ENCODE measurements around the gene UTRN. TPM values are rescaled to one million over a fixed set of nuclear protein-coding genes. Genes with fewer than 3 reads are reported as not detected.

UTRN gene
- 36.7 and 45.1 TPM in 2 replicates for total RNA-seq

DNA sequence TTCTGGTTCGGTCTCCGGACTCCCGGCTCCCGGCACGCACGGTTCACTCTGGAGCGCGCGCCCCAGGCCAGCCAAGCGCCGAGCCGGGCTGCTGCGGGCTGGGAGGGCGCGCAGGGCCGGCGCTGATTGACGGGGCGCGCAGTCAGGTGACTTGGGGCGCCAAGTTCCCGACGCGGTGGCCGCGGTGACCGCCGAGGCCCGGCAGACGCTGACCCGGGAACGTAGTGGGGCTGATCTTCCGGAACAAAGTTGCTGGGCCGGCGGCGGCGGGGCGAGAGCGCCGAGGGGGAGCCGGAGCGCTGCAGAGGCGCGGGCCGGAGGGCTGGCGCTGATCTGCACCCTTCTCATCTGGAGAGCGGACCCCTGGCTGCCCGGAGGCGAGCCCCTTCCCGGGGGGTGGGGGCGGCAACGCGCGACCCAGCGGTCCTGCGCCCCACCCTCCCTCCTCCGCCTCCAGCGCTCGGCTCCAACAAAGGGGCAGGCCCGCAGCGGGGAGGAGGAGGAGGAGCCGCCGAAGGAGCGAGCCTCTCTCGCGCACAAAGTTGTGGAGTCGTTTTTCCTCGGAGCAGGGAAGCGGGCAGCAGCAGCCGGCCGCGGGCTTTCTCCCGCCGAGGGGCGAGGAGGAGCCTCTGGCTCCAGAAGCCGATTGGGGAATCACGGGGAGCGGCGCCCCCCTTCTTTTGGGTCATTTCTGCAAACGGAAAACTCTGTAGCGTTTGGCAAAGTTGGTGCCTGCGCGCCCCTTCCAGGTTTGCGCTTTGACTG lies at the start of gene UTRN:
UTRN (plus strand) TSS at position 553 of the 765 bp plus-strand sequence. CDS start 6,494 bp downstream, outside the sequence.
- Mint-ChIP-seq H3K9me3 (no peaks in the 10 kb centered on the region), H3K27ac (peak within 1 kb of the TSS; percentile 88), H3K4me3 (peak within 1 kb of the TSS; percentile 91), H3K36me3 (ENCODE audit: low read depth) (no peaks in the 10 kb centered on the region), H3K27me3 (peaks cover 39% of the 10 kb centered on the region), H3K4me1 (peaks cover 16% of the 10 kb centered on the region)
- intact Hi-C loops (cut with micrococcal nuclease), result loop anchor here (1.0 to 5.0 kb wide), 7 partner anchors 26 to 197 kb away; partner anchors contain the start of gene SF3B5
- DNase-seq, result peak; percentile 84

DNA sequence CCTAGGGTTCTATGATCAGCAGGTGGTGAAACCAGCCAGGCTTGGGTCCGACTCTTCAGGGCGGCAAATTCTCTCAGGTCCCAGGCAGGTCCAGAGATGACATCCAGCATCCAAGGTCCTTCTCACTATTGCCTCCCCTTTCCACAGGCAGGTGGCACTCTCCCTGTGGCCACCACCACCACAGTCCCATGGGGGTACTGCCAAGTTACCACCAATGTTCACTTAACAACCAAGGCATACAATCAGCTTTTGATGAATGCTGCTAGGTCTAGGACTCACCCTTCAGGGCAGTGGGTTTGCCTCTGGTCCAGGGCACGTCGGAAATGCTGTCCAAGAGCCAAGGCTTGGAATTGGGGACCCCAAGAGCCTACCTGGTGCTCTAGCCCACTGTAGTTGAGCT lies 40.4 kb upstream of the UTRN start:
- peaks cover 31% of the 10 kb centered on the region for H3K27me3 Mint-ChIP-seq
- no peak overlapping the region for H3K27ac Mint-ChIP-seq
- intact Hi-C loops (cut with micrococcal nuclease), result no loop called here
- H3K4me3 Mint-ChIP-seq, result no peak overlapping the region
- no peak for DNase-seq
- H3K4me1 Mint-ChIP-seq, result peaks cover 14% of the 10 kb centered on the region
- peaks cover 16% of the 10 kb centered on the region for H3K9me3 Mint-ChIP-seq
- H3K36me3 Mint-ChIP-seq (ENCODE audit: low read depth), result no peaks in the 10 kb centered on the region

DNA sequence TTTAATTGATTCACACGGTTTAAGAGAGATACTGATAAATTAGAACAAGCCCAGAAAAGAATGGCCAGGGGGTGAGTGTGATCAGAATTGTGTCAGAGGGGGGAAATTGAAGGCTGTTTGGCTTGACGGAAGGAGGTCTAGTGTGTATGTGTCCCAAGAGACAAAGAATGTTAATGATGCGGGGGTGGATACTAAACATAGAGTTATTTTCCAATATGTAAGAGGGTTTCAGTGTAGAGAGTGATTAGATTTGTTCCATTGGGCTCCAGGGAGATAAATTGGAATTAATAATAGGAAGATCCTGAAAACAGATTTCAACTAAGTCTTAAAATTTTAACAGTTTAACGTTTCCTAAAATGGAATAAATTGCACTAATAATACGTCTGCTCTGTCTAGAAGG lies 38.1 kb upstream of the UTRN start:
- Mint-ChIP-seq H3K27ac (no peak overlapping the region), H3K4me1 (peaks cover 14% of the 10 kb centered on the region), H3K36me3 (ENCODE audit: low read depth) (no peaks in the 10 kb centered on the region), H3K9me3 (peaks cover 16% of the 10 kb centered on the region), H3K4me3 (no peak overlapping the region), H3K27me3 (peaks cover 19% of the 10 kb centered on the region)
- intact Hi-C loops (cut with micrococcal nuclease), result no loop called here
- DNase-seq, result no peak

DNA sequence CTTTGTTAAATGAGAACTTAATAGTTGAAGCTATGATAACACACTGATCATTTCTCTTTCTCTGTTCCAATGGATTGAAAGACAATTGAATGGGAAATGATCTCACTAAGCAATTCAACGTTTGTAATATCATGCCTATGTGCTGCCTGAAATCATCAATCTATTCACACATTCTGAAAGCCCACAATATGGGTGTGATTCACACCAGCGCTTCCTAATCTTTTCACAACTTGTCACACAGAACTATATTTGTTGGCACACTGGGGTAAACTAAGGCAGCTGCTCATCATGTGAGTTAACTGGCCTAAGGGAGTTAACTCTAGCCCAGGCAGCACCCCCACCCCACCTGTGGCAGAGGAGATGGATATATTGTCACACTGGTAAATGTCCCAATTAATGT lies 37.1 kb upstream of the UTRN start:
- H3K9me3 Mint-ChIP-seq, result peaks cover 16% of the 10 kb centered on the region
- H3K36me3 Mint-ChIP-seq (ENCODE audit: low read depth), result no peaks in the 10 kb centered on the region
- no peak overlapping the region for H3K4me3 Mint-ChIP-seq
- DNase-seq, result no peak
- peaks cover 10% of the 10 kb centered on the region for H3K27me3 Mint-ChIP-seq
- intact Hi-C loops (cut with micrococcal nuclease), result loop anchor here (1.0 to 2.0 kb wide), 3 partner anchors 38 to 117 kb away; no protein-coding TSS in a partner anchor
- peak overlapping the region; percentile 80 for H3K27ac Mint-ChIP-seq
- peaks cover 14% of the 10 kb centered on the region for H3K4me1 Mint-ChIP-seq

DNA sequence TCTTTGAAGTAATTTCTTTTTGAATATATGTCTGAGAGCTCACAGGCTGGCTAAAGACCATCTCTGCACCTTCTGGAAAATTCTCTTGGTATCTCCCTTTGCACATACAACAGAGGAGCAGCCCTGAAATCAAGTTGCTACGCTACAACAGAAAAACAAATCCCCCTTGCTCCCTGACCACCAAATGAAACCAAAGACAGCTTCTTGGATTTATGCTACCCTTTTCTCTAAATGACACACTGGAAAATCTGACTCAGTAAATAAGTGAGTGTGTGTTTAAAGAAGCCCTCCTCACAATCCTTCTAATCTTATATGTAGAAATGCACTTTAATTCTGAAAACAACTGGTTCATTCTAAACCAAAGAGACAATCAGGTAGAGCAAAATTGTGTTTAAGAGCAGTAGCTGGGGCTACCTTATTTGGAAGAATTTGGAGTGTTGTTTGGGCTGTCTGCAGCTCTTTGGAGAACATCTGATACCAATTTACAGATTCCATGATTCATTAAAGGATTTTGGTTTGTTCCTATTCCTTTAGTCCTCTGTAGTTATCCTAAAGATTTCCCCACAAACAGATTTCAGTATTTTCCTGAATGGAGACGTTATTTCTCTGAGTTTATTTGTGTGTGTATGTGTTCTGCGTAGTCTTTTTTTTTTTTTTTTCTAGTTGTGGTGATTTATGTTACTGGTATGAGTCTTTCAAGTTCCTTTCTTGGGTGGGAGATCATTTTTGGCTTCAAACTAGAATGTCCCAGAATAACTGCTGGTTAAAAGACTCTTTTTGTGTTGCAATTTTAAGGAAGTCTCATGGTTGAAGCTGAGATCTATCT lies 36.4 kb upstream of the UTRN start:
- no peak overlapping the region for H3K4me3 Mint-ChIP-seq
- peaks cover 6% of the 10 kb centered on the region for H3K27me3 Mint-ChIP-seq
- peaks cover 14% of the 10 kb centered on the region for H3K4me1 Mint-ChIP-seq
- H3K36me3 Mint-ChIP-seq (ENCODE audit: low read depth), result no peaks in the 10 kb centered on the region
- intact Hi-C loops (cut with micrococcal nuclease), result loop anchor here (1.0 to 2.0 kb wide), 3 partner anchors 38 to 117 kb away; no protein-coding TSS in a partner anchor
- DNase-seq, result peak; percentile 60
- H3K27ac Mint-ChIP-seq, result peak overlapping the region; percentile 58
- peaks cover 14% of the 10 kb centered on the region for H3K9me3 Mint-ChIP-seq

DNA sequence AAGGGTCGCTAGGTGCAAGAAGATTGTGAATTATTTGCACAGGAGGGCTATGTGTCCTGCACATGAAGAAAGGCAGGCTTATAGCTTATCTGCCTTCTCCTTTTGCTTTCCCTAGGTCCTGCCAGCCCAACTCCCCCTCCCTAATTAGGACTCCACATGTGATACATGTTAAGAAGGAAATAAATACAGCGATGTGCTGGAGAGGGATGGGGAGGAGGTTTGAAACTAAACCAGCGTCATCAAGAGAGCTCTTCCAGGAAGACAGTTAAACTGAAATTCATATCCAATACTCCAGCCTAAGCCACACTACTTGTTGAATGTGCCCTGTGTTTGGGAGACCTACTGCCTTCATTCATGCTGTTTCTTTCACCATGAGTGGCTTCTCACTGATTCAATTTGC lies 34.9 kb upstream of the UTRN start:
- no peaks in the 10 kb centered on the region for H3K36me3 Mint-ChIP-seq (ENCODE audit: low read depth)
- peaks cover 14% of the 10 kb centered on the region for H3K4me1 Mint-ChIP-seq
- H3K9me3 Mint-ChIP-seq, result peaks cover 17% of the 10 kb centered on the region
- no peak overlapping the region for H3K27ac Mint-ChIP-seq
- peaks cover 9% of the 10 kb centered on the region for H3K27me3 Mint-ChIP-seq
- DNase-seq, result no peak
- no peak overlapping the region for H3K4me3 Mint-ChIP-seq
- intact Hi-C loops (cut with micrococcal nuclease), result no loop called here

DNA sequence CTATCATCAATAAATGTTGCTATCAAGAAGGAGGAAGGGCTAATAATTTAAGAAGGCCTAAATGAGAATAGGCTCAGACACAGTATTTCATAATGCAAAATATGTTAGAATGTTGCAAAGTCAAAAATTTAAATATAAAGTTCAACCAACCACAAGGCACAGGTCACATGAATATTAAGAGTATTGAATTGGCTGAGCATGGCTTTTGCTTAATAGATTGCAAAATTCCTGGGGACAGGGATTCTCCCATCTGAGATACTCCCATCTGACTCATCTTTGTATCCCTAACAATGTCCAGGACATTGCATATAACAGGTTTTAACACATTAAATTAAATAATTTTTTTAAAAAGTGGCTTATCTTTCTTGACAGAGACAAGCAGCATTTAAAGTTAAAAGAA lies 32.9 kb upstream of the UTRN start:
- Mint-ChIP-seq H3K36me3 (ENCODE audit: low read depth) (no peaks in the 10 kb centered on the region), H3K27me3 (peaks cover 8% of the 10 kb centered on the region), H3K27ac (no peak overlapping the region), H3K4me1 (peaks cover 12% of the 10 kb centered on the region), H3K4me3 (no peak overlapping the region), H3K9me3 (peaks cover 4% of the 10 kb centered on the region)
- no peak for DNase-seq
- intact Hi-C loops (cut with micrococcal nuclease), result no loop called here

DNA sequence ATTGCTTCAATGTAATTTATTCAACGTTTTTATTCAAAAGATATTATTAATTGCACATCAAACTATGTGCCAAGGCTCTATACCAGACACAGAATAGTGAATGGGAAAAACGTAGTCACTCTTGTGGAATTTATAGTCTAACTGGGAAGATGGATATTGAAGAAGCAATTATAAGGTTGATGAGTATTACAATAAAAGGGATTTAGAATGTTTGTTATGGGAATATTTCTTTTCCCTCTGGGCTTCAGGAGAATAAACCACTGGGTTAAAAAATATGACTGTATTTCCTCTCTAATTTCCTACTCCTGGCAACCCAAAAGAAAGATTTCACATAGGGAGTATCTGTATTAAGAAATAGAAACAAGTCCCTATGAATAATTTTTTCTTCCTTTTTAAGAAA lies 25.1 kb upstream of the UTRN start:
- DNase-seq, result no peak
- Mint-ChIP-seq H3K27me3 (peaks cover 9% of the 10 kb centered on the region), H3K4me1 (no peaks in the 10 kb centered on the region), H3K4me3 (no peak overlapping the region), H3K9me3 (peaks cover 6% of the 10 kb centered on the region), H3K27ac (no peak overlapping the region), H3K36me3 (ENCODE audit: low read depth) (no peaks in the 10 kb centered on the region)
- intact Hi-C loops (cut with micrococcal nuclease), result no loop called here

DNA sequence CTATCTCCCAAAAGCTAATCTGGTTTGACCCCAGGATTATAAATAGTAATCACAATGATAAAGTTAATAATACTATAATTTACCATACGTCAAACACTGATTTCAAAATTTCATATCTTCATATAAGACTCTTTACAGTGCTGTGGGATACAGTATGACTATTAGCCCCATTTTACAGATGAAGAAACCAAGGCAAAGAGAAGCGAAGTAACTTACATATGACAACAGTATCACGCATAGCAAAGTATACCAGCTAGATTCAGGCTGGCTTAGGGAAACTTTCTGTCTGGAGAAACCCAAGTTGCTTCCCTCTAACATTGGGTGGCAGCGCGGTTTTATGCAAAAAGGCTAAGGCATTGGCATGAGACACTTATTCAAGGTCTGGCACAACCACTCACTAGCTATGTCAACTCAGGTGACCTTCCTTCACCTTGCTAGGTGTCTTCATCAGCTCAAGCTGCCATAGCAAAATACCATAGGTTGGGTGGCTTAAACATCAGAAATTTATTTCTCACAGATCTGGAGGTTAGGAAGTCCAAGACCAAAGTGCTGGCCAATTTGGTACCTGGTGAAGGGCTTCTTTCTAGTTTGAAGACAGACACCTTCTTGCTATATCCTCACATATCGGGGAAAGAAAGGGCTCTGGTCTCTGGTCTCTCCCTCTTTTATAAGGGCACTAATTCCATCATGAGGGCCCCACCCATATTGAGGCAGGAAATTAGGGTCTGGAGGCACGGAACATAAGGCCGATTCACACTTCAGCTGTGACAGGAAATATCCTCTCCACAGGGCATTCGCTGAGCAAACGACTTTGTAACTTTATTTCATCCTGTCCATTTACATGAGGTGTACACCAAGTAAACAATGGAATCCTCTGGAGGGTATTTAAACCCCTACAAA lies 22.4 kb upstream of the UTRN start:
- H3K9me3 Mint-ChIP-seq, result peaks cover 1% of the 10 kb centered on the region
- H3K27me3 Mint-ChIP-seq, result peaks cover 4% of the 10 kb centered on the region
- DNase-seq, result peak; percentile 71
- H3K4me3 Mint-ChIP-seq, result no peak overlapping the region
- no peaks in the 10 kb centered on the region for H3K36me3 Mint-ChIP-seq (ENCODE audit: low read depth)
- intact Hi-C loops (cut with micrococcal nuclease), result loop anchor here (1.0 kb wide), 1 partner anchor 220 kb away; no protein-coding TSS in a partner anchor
- no peak overlapping the region for H3K27ac Mint-ChIP-seq
- H3K4me1 Mint-ChIP-seq, result no peaks in the 10 kb centered on the region

DNA sequence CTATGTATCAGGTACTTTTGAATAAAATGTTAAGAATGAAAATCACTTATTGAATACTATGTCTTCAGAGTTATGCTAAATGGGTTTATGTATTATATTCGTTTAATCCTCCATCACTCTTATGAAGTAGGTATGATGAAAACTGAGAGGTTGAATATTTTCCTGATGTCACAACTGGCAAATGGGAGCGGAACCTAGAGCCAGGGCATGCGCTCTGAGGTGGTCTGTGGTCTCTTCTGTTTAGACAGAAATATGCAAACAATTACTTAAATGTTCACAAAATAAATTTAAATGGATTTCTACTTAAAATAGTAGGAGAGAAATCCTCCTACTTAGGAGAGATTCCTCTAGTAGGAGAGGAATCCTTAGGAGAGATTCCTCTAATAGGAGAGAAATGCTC lies 21.3 kb upstream of the UTRN start:
- Mint-ChIP-seq H3K4me1 (no peaks in the 10 kb centered on the region), H3K36me3 (ENCODE audit: low read depth) (no peaks in the 10 kb centered on the region), H3K4me3 (no peak overlapping the region), H3K27me3 (peaks cover 4% of the 10 kb centered on the region), H3K9me3 (no peaks in the 10 kb centered on the region), H3K27ac (no peak overlapping the region)
- intact Hi-C loops (cut with micrococcal nuclease), result no loop called here
- DNase-seq, result no peak

DNA sequence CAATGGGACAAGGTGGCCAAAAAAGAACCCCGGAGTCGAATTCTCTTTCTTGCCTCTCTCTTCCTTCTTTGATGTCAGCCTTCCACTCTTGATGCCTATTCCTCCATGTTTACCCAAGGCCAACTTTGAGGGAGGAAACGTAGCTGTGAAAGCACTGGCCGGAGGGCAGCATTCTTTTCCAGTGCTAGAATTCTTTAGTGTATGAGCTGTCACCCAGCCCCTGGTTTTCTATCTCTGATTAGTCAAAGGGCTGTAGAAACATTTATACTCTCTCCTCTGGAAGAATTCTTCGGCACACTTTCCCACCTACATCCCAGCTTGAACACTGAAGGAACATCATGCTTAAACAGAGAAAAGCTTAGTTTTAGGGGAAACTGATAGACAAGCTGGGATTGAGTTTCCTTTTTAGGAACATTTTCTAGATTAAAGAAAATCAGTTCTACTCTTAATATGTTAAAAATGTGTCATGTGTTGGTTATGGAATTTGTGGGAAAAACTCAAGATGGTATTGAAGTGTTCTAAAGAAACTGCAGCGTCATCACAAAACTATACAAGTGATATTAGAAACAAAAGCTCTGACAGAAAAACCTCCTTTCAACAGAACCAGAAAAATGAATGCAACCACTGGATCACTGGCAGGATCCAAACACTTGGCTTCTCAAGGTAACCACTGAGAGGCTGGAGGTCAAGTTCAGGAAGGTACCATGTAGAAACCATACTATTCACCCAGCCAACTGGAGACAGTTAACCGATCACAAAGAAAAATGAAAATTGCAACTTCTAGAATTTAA lies 20.7 kb upstream of the UTRN start:
- DNase-seq, result no peak
- Mint-ChIP-seq H3K4me1 (no peaks in the 10 kb centered on the region), H3K27ac (no peak overlapping the region), H3K27me3 (peaks cover 4% of the 10 kb centered on the region), H3K36me3 (ENCODE audit: low read depth) (no peaks in the 10 kb centered on the region), H3K4me3 (no peak overlapping the region), H3K9me3 (no peaks in the 10 kb centered on the region)
- intact Hi-C loops (cut with micrococcal nuclease), result no loop called here

DNA sequence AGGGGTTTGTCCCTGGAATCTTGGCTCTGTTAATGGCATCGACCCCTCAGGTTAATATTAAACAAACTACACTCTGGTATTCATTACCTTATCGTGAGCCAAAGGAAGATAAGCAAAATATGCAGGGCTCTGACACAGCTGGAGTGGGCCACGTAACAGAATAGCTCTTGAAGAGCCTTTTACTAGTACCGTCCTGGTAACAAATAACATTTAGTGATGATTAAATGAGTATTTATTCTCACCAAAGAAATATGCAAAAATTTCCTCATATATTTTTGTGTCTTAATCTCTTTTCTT lies 20.1 kb upstream of the UTRN start:
- H3K4me1 Mint-ChIP-seq, result no peaks in the 10 kb centered on the region
- intact Hi-C loops (cut with micrococcal nuclease), result no loop called here
- peaks cover 2% of the 10 kb centered on the region for H3K27me3 Mint-ChIP-seq
- no peak overlapping the region for H3K4me3 Mint-ChIP-seq
- DNase-seq, result no peak
- no peak overlapping the region for H3K27ac Mint-ChIP-seq
- no peaks in the 10 kb centered on the region for H3K36me3 Mint-ChIP-seq (ENCODE audit: low read depth)
- no peaks in the 10 kb centered on the region for H3K9me3 Mint-ChIP-seq

DNA sequence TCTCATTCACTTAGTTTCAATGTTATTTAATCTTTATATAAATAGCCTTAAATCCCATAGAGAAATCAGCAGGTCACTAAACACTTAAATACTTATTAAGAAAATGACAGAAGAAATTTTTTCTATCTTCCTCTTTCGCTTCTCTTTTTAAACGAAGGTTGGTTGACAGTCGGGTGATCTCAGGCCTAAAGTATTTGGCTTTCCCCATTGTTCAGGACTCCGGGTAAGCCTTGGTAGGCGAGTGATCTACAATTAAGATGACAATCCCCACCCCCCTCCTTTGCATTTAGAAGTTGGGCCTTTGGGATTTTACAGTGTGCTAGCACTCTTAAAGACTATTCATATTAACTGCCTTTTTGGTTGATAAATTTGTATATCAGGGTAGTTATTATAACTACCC lies 19.7 kb upstream of the UTRN start:
- intact Hi-C loops (cut with micrococcal nuclease), result no loop called here
- no peaks in the 10 kb centered on the region for H3K9me3 Mint-ChIP-seq
- H3K4me1 Mint-ChIP-seq, result no peaks in the 10 kb centered on the region
- no peak overlapping the region for H3K4me3 Mint-ChIP-seq
- no peak overlapping the region for H3K27ac Mint-ChIP-seq
- H3K36me3 Mint-ChIP-seq (ENCODE audit: low read depth), result no peaks in the 10 kb centered on the region
- DNase-seq, result no peak
- peaks cover 2% of the 10 kb centered on the region for H3K27me3 Mint-ChIP-seq

Data from activated CD4-positive, alpha-beta T cell treated with anti-CD3 and anti-CD28 coated beads, Interleukin-2, amount 10 ng/mL, durations not matched to agents 24 days and 14 days (primary cell).